SK-N-SH (cell line): ENCODE measurements around the gene CDC42EP3.

ENCODE experiments used
- CTCF ChIP-seq: fragments of 200-600 bp; sonication (generic); IDR thresholded peaks from 2 replicates; pipeline ENCODE4 v1.6.1; 2017; ENCODE audit warnings: antibody characterized with exemption, mild to moderate bottlenecking, moderate library complexity
- TAF1 ChIP-seq: IDR thresholded peaks from 2 replicates; pipeline ENCODE4 v1.6.1; 2012; ENCODE audit warnings: low read depth, mild to moderate bottlenecking, low read length, moderate library complexity, borderline replicate concordance

GRCh38 chr2:37681587-37681986 is 10.1 kb upstream of the CDC42EP3 start:
- no peak for TF ChIP-seq TAF1
- TF ChIP-seq CTCF = no peak
